Measurements from ENCODE around the gene NOC3L. TPM values are rescaled to one million over a fixed set of nuclear protein-coding genes. Genes with fewer than 3 reads are reported as not detected.

NOC3L gene
- total and polyA plus RNA-seq, 4 donors: 3.6 to 14.7 (median 7.2) TPM

DNA sequence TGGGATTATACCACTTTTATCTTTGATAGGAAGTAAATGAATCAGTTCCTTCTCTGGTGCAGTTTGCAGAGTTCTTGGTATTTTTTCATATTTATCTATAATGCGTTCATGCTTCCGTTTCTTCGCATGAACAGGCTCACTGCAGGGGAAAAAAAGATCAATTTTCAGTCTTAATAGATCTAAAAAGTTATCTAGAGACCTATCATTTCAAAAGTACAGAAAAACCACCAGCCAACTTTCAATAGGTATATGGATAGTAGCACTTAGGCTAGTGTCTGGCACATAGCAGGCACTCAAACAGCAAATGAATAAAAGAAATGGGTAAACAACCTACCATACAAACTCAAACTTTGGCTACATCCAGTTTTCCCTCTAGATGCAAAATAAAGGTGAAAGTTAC is 5.5 kb downstream of the NOC3L start:
- Histone ChIP-seq H3K4me1 (ENCODE audit: control insufficient read depth in 4 of 4, insufficient read depth in 4 of 4, low read length in 3 of 4) (peaks cover 5 to 11% (median 10%) of the 10 kb centered on the region in 4 donors), H3K36me3 (ENCODE audit: control insufficient read depth in 4 of 4, insufficient read depth in 3 of 4, low read depth in 1 of 4, low read length in 3 of 4) (peaks cover 1 to 40% (median 18%) of the 10 kb centered on the region in 4 donors), H3K27me3 (ENCODE audit: control insufficient read depth in 4 of 4, insufficient read depth in 4 of 4, low read length in 3 of 4) (no peaks in the 10 kb centered on the region), H3K9ac (ENCODE audit: low read depth in 1 of 2, low read length in 2 of 2) (no peak overlapping the region), H3K9me3 (ENCODE audit: control insufficient read depth in 4 of 4, low read length in 3 of 4) (no peaks in the 10 kb centered on the region), H3K27ac (ENCODE audit: low read depth in 1 of 2, low read length in 2 of 2) (no peak overlapping the region), H3K4me3 (ENCODE audit: low read depth in 1 of 3, low read length in 3 of 3) (no peak overlapping the region)
- DNase-seq (ENCODE audit: low spot score): no peak
- 92% methylated on average over 3 of the region's 3 CpGs for WGBS
- TF ChIP-seq TAF1 (conservative IDR thresholded peaks at IDR 0.05): no peak
- TF ChIP-seq, protein P1, sequence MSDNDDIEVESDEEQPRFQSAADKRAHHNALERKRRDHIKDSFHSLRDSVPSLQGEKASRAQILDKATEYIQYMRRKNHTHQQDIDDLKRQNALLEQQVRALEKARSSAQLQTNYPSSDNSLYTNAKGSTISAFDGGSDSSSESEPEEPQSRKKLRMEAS (IDR thresholded peaks at IDR 0.05): no peak
- TF ChIP-seq, protein P2, sequence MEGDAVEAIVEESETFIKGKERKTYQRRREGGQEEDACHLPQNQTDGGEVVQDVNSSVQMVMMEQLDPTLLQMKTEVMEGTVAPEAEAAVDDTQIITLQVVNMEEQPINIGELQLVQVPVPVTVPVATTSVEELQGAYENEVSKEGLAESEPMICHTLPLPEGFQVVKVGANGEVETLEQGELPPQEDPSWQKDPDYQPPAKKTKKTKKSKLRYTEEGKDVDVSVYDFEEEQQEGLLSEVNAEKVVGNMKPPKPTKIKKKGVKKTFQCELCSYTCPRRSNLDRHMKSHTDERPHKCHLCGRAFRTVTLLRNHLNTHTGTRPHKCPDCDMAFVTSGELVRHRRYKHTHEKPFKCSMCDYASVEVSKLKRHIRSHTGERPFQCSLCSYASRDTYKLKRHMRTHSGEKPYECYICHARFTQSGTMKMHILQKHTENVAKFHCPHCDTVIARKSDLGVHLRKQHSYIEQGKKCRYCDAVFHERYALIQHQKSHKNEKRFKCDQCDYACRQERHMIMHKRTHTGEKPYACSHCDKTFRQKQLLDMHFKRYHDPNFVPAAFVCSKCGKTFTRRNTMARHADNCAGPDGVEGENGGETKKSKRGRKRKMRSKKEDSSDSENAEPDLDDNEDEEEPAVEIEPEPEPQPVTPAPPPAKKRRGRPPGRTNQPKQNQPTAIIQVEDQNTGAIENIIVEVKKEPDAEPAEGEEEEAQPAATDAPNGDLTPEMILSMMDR (IDR thresholded peaks at IDR 0.05; ENCODE audit: low read depth, low read length, missing input control): no peak
- TF ChIP-seq RXRA (IDR thresholded peaks at IDR 0.05): no peak
- no peak for TF ChIP-seq GABPA (IDR thresholded peaks at IDR 0.05 in 1 of 2, conservative IDR thresholded peaks at IDR 0.05 in 1 of 2)
- TF ChIP-seq, protein P3, sequence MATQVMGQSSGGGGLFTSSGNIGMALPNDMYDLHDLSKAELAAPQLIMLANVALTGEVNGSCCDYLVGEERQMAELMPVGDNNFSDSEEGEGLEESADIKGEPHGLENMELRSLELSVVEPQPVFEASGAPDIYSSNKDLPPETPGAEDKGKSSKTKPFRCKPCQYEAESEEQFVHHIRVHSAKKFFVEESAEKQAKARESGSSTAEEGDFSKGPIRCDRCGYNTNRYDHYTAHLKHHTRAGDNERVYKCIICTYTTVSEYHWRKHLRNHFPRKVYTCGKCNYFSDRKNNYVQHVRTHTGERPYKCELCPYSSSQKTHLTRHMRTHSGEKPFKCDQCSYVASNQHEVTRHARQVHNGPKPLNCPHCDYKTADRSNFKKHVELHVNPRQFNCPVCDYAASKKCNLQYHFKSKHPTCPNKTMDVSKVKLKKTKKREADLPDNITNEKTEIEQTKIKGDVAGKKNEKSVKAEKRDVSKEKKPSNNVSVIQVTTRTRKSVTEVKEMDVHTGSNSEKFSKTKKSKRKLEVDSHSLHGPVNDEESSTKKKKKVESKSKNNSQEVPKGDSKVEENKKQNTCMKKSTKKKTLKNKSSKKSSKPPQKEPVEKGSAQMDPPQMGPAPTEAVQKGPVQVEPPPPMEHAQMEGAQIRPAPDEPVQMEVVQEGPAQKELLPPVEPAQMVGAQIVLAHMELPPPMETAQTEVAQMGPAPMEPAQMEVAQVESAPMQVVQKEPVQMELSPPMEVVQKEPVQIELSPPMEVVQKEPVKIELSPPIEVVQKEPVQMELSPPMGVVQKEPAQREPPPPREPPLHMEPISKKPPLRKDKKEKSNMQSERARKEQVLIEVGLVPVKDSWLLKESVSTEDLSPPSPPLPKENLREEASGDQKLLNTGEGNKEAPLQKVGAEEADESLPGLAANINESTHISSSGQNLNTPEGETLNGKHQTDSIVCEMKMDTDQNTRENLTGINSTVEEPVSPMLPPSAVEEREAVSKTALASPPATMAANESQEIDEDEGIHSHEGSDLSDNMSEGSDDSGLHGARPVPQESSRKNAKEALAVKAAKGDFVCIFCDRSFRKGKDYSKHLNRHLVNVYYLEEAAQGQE (IDR thresholded peaks at IDR 0.05): no peak
- no peak for TF ChIP-seq RAD21 (IDR thresholded peaks at IDR 0.05)
- TF ChIP-seq FOXA2 (IDR thresholded peaks at IDR 0.05): no peak
- TF ChIP-seq YY1 (IDR thresholded peaks at IDR 0.05): no peak
- no peak for TF ChIP-seq FOXA1 (IDR thresholded peaks at IDR 0.05)
- no peak for TF ChIP-seq HNF4A (conservative IDR thresholded peaks at IDR 0.05)
- no peak for TF ChIP-seq EGR1 (IDR thresholded peaks at IDR 0.05; ENCODE audit: low read depth in 2 of 2)
- TF ChIP-seq, protein P4, sequence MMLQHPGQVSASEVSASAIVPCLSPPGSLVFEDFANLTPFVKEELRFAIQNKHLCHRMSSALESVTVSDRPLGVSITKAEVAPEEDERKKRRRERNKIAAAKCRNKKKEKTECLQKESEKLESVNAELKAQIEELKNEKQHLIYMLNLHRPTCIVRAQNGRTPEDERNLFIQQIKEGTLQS (IDR thresholded peaks at IDR 0.05): no peak
- no peak for TF ChIP-seq SP1 (IDR thresholded peaks at IDR 0.05)
- TF ChIP-seq HNF4G (IDR thresholded peaks at IDR 0.05): no peak
- no peak for TF ChIP-seq JUND (IDR thresholded peaks at IDR 0.05)
- TF ChIP-seq, protein P5, sequence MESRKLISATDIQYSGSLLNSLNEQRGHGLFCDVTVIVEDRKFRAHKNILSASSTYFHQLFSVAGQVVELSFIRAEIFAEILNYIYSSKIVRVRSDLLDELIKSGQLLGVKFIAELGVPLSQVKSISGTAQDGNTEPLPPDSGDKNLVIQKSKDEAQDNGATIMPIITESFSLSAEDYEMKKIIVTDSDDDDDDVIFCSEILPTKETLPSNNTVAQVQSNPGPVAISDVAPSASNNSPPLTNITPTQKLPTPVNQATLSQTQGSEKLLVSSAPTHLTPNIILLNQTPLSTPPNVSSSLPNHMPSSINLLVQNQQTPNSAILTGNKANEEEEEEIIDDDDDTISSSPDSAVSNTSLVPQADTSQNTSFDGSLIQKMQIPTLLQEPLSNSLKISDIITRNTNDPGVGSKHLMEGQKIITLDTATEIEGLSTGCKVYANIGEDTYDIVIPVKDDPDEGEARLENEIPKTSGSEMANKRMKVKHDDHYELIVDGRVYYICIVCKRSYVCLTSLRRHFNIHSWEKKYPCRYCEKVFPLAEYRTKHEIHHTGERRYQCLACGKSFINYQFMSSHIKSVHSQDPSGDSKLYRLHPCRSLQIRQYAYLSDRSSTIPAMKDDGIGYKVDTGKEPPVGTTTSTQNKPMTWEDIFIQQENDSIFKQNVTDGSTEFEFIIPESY (IDR thresholded peaks at IDR 0.05): no peak

Data from liver (tissue), 9 donors.